Endothelial cell of umbilical vein (primary cell): ENCODE data around the gene SPATA32. TPM values are rescaled to one million over a fixed set of nuclear protein-coding genes. Genes with fewer than 3 reads are reported as not detected.
A peak's percentile ranks its signal among the peaks of the same experiment; 100 is the strongest.

Experiments
- BruUV-seq: library from RNA; stranded (reverse); fragments of 400-500 nt; replicated peaks from 2 replicates; lab custom pipeline; 2021; lab: Mats Ljungman, UMichigan
- CTCF ChIA-PET: fragments of 300-600, 350-600 bp; sonication (Branson Sonifier 250); formaldehyde crosslinking; loops from one replicate; lab custom pipeline; 2021; ENCODE audit warnings: antibody characterized with exemption, inconsistent platforms; lab: Charles Lee
- POLR2A ChIA-PET: fragments of 300-600, 350-600 bp; sonication (Branson Sonifier 250); formaldehyde crosslinking; loops from one replicate; lab custom pipeline; 2021; ENCODE audit warnings: antibody characterized with exemption, inconsistent platforms; lab: Charles Lee
- DNase-seq: peaks from one replicate; pipeline ENCODE4 v3.0.0-alpha.2; 2011; ENCODE audit warnings: low read depth, low spot score
- FAIRE-seq: peaks from 2 replicates; lab custom pipeline; 2011; peaks lifted over from hg19 to GRCh38; lab: Jason Lieb, UNC
- H2AFZ ChIP-seq: 2 replicates; pipeline ENCODE4 v1.6.0; 2012; ENCODE audit warnings: low read depth, low read length, control low read depth, inconsistent platforms
- H3K27ac ChIP-seq: 2 replicates; pipeline ENCODE4 v1.5.1; 2011; ENCODE audit warnings: low read depth, mild to moderate bottlenecking, control low read depth, low read length, moderate library complexity; ENCODE audit not compliant: insufficient read depth
- H3K27me3 ChIP-seq, 2 experiments: 2 replicates each; pipeline versions ENCODE4 v1.6.0 to v1.6.1; 2011; ENCODE audit warnings: low read length in 2 of 2, mixed read lengths in 1 of 2; ENCODE audit not compliant: control insufficient read depth in 2 of 2, insufficient read depth in 2 of 2
- H3K36me3 ChIP-seq, 2 experiments: 2 replicates in 1 of 2; 3 replicates in 1 of 2; pipeline ENCODE4 v1.5.1; 2011; ENCODE audit warnings: low read length in 2 of 2, mild to moderate bottlenecking in 1 of 2, moderate library complexity in 1 of 2; ENCODE audit not compliant: control insufficient read depth in 2 of 2, insufficient read depth in 2 of 2; ENCODE audit errors: extremely low read depth in 1 of 2
- H3K4me1 ChIP-seq: 3 replicates; pipeline ENCODE4 v1.5.1; 2011; ENCODE audit warnings: mild to moderate bottlenecking, low read length; ENCODE audit not compliant: control insufficient read depth, insufficient read depth; ENCODE audit errors: extremely low read depth
- H3K4me2 ChIP-seq: 2 replicates; pipeline ENCODE4 v1.6.1; 2011; ENCODE audit warnings: low read length, control low read depth, mixed read lengths; ENCODE audit not compliant: insufficient read depth
- H3K4me3 ChIP-seq, 3 experiments: fragments of 200-600 bp in 1 of 3; sonication (generic), shearing (Covaris generic) in 1 of 3; replicated peaks in 1 of 3; 2 replicates each; pipeline ENCODE4 v1.5.1; 2011 to 2016; ENCODE audit warnings: control low read depth in 3 of 3, low read length in 3 of 3, mild to moderate bottlenecking in 2 of 3, inconsistent platforms in 1 of 3, low read depth in 1 of 3, moderate library complexity in 1 of 3; ENCODE audit not compliant: insufficient read depth in 1 of 3
- H3K79me2 ChIP-seq: 2 replicates; pipeline ENCODE4 v1.6.0; 2012; ENCODE audit warnings: low read length, inconsistent platforms; ENCODE audit not compliant: control insufficient read depth, insufficient read depth
- H3K9ac ChIP-seq: replicated peaks from 2 replicates; pipeline ENCODE3; 2011; ENCODE audit warnings: low read length, control low read depth; ENCODE audit not compliant: insufficient read depth; ENCODE audit errors: extremely low read depth
- H3K9me1 ChIP-seq: replicated peaks from 3 replicates; pipeline ENCODE4 v1.6.0; 2011; ENCODE audit warnings: mild to moderate bottlenecking, low read length; ENCODE audit not compliant: control insufficient read depth, insufficient read depth; ENCODE audit errors: extremely low read depth
- H3K9me3 ChIP-seq: replicated peaks from 2 replicates; pipeline ENCODE4 v1.5.1; 2012; ENCODE audit warnings: low read length, inconsistent platforms; ENCODE audit not compliant: control insufficient read depth, insufficient read depth
- H4K20me1 ChIP-seq: replicated peaks from 2 replicates; pipeline ENCODE3; 2011; ENCODE audit warnings: mild to moderate bottlenecking, low read length; ENCODE audit not compliant: control insufficient read depth, insufficient read depth; ENCODE audit errors: extremely low read depth
- FOS ChIP-seq: IDR thresholded peaks from 2 replicates; pipeline ENCODE4 v1.6.1; 2011; ENCODE audit warnings: mild to moderate bottlenecking, low read length, moderate library complexity, borderline replicate concordance; ENCODE audit not compliant: insufficient read depth
- GATA2 ChIP-seq: IDR thresholded peaks from 2 replicates; pipeline ENCODE4 v1.7.0; 2011; ENCODE audit warnings: low read depth, mild to moderate bottlenecking, moderate library complexity, mixed read lengths, low read length; ENCODE audit not compliant: insufficient read length, insufficient read depth
- JUN ChIP-seq: IDR thresholded peaks from 2 replicates; pipeline ENCODE4 v1.6.1; 2011; ENCODE audit warnings: borderline replicate concordance, low read depth; ENCODE audit not compliant: insufficient read length, insufficient read depth
- MAX ChIP-seq: IDR thresholded peaks from 2 replicates; pipeline ENCODE4 v1.6.1; 2011; ENCODE audit not compliant: insufficient read depth, insufficient read length
- POLR2A ChIP-seq: IDR thresholded peaks from 2 replicates; pipeline ENCODE4 v1.6.1; 2012; ENCODE audit warnings: low read depth, mild to moderate bottlenecking, control low read depth, low read length
- dilution Hi-C: fragments of 300-500 bp; cut with MboI; formaldehyde crosslinking; loops from one replicate; pipeline ENCODE4 v1.15.0; 2019; ENCODE audit warnings: low sequenced_read_pairs; ENCODE audit not compliant: extremely low pct_ligation_motif_present
- intact Hi-C: fragments of 100-400 bp; cut with micrococcal nuclease; formaldehyde crosslinking; loops from one replicate; pipeline ENCODE4 v1.10.0; 2022
- polyA plus RNA-seq, 4 experiments: library from polyadenylated mRNA; depleted of rRNA in 3 of 4; stranded (reverse) in 3 of 4; unstranded in 1 of 4; fragments of >200 nt; gene quantifications; 2 replicates each; pipeline versions ENCODE4 v1.2.1 to v1.2.3, GENCODE V29; 2011 to 2012; ENCODE audit warnings: missing spikeins in 1 of 4
- total RNA-seq: library from RNA; stranded (reverse); gene quantifications from 2 replicates; pipeline ENCODE4 v1.2.3, GENCODE V29; 2021
- TF ChIP-seq, protein P1 (sequence below), 2 donors: IDR thresholded peaks; 1 replicate in 1 of 2; 2 replicates in 1 of 2; pipeline ENCODE4 v1.5.1; 2011; ENCODE audit warnings: low read length in 2 of 2, mild to moderate bottlenecking in 2 of 2, moderate library complexity in 2 of 2, control low read depth in 1 of 2, inconsistent platforms in 1 of 2, low read depth in 1 of 2; ENCODE audit not compliant: insufficient read depth in 1 of 2; ENCODE audit errors: extremely low read depth in 1 of 2

The SPATA32 gene
- total and polyA plus RNA-seq, 2 donors (not counting 3 experiments of a cell fraction or from before 2014, with no cell fraction given) = not detected

- no peak for DNase-seq
- ChIA-PET POLR2A (no interaction called here), CTCF (interaction anchor here (0.6 to 3.3 kb wide), 13 partner anchors 8 to 100 kb away, joined by 3 to 24 read pairs (median 5); partner anchors contain the start of gene MAP3K14)
- Histone ChIP-seq H3K9me1 (no peaks in the 10 kb centered on the region), H3K27ac (no peak overlapping the region), H3K9ac (no peak overlapping the region), H4K20me1 (no peaks in the 10 kb centered on the region), H3K4me3 (no peak overlapping the region), H2AFZ (no peak overlapping the region), H3K4me1 (no peaks in the 10 kb centered on the region), H3K27me3 (no peaks in the 10 kb centered on the region), H3K36me3 (peaks cover 10 to 49% of the 10 kb centered on the region in 2 experiments), H3K9me3 (no peaks in the 10 kb centered on the region), H3K4me2 (no peak overlapping the region), H3K79me2 (no peaks in the 10 kb centered on the region)
- TF ChIP-seq JUN (no peak), FOS (no peak), POLR2A (no peak), MAX (no peak), GATA2 (no peak)
- TF ChIP-seq, protein P1, sequence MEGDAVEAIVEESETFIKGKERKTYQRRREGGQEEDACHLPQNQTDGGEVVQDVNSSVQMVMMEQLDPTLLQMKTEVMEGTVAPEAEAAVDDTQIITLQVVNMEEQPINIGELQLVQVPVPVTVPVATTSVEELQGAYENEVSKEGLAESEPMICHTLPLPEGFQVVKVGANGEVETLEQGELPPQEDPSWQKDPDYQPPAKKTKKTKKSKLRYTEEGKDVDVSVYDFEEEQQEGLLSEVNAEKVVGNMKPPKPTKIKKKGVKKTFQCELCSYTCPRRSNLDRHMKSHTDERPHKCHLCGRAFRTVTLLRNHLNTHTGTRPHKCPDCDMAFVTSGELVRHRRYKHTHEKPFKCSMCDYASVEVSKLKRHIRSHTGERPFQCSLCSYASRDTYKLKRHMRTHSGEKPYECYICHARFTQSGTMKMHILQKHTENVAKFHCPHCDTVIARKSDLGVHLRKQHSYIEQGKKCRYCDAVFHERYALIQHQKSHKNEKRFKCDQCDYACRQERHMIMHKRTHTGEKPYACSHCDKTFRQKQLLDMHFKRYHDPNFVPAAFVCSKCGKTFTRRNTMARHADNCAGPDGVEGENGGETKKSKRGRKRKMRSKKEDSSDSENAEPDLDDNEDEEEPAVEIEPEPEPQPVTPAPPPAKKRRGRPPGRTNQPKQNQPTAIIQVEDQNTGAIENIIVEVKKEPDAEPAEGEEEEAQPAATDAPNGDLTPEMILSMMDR (IDR thresholded peaks at IDR 0.05; ENCODE audit: extremely low read depth in 1 of 2, insufficient read depth in 1 of 2, low read depth in 1 of 2, low read length in 2 of 2) = peak; percentile 35 to 40
- BruUV-seq = no TSS peak
- intact Hi-C loops (loop anchor here (1.0 kb wide), 1 partner anchor 101 kb away; no protein-coding TSS in a partner anchor), dilution Hi-C loops (no loop called here)
- no peak for FAIRE-seq
These were observed 22.6 kb upstream of the SPATA32 start for GRCh38 chr17:45284176-45285140.
